NCI-H2029 treated with DMSO at 0.1 percent for 48 hours (cell line): ENCODE measurements around the gene RPS18.
A peak's percentile ranks its signal among the peaks of the same experiment; 100 is the strongest.
"Not testable (repeated sequence)": the region's sequence is repeated elsewhere in the genome, so short reads cannot be mapped to it uniquely, and the experiment has no call there.

Source experiments
- DNase-seq: peaks from one replicate; lab custom pipeline; 2025; lab: John Stamatoyannopoulos, UW

The RPS18 gene

GRCh38 chr6:33271468-33272274, at the start of gene RPS18, which contains the start of gene VPS52:
RPS18 (plus strand) TSS chr6:33272075; CDS start chr6:33272120, 45 bp downstream.
VPS52 (minus strand) TSS chr6:33271876; CDS start chr6:33271675, 201 bp downstream.
- peak; percentile 98 for DNase-seq

- not testable (repeated sequence) for DNase-seq
Measured at GRCh38 chr6:33226503-33227120, 45.3 kb upstream of the RPS18 start.

- DNase-seq: no peak
Measured at GRCh38 chr6:33235221-33235634, 36.6 kb upstream of the RPS18 start.

GRCh38 chr6:33236328-33236727, 35.5 kb upstream of the RPS18 start:
- DNase-seq: no peak

GRCh38 chr6:33236852-33237251, 35.0 kb upstream of the RPS18 start:
- no peak for DNase-seq

GRCh38 chr6:33237741-33238140, 34.1 kb upstream of the RPS18 start:
- no peak for DNase-seq

GRCh38 chr6:33241968-33242367, 29.9 kb upstream of the RPS18 start:
- no peak for DNase-seq

GRCh38 chr6:33243476-33243875, 28.4 kb upstream of the RPS18 start:
- DNase-seq: no peak

GRCh38 chr6:33247977-33248642, 23.8 kb upstream of the RPS18 start:
- peak; percentile 70 for DNase-seq

GRCh38 chr6:33248643-33248931, 23.3 kb upstream of the RPS18 start:
- peak; percentile 28 for DNase-seq

- peak; percentile 95 for DNase-seq
Measured at GRCh38 chr6:33248932-33249731, 22.7 kb upstream of the RPS18 start.

GRCh38 chr6:33249732-33250630, 21.9 kb upstream of the RPS18 start:
- no peak for DNase-seq

- no peak for DNase-seq
Measured at GRCh38 chr6:33250731-33251130, 21.1 kb upstream of the RPS18 start.

GRCh38 chr6:33251395-33252012, 20.4 kb upstream of the RPS18 start:
- DNase-seq: no peak

- no peak for DNase-seq
Measured at GRCh38 chr6:33252759-33253158, 19.1 kb upstream of the RPS18 start.

GRCh38 chr6:33254591-33254990, 17.3 kb upstream of the RPS18 start:
- DNase-seq: no peak

GRCh38 chr6:33259032-33259431, 12.8 kb upstream of the RPS18 start:
- DNase-seq: no peak

GRCh38 chr6:33262490-33262889, 9.4 kb upstream of the RPS18 start:
- DNase-seq: not testable (repeated sequence)

GRCh38 chr6:33264015-33264414, 7.9 kb upstream of the RPS18 start:
- DNase-seq: no peak

- no peak for DNase-seq
Measured at GRCh38 chr6:33271117-33271467, 783 bp upstream of the RPS18 start.
